ENCODE data around the gene SSNA1. TPM values are rescaled to one million over a fixed set of nuclear protein-coding genes. Genes with fewer than 3 reads are reported as not detected.

Gene SSNA1
- polyA plus RNA-seq, 1 donor from 2014 or later: 170 TPM

GRCh38 chr9:137214620-137215019 is 26.1 kb downstream of the SSNA1 start:
- Histone ChIP-seq H3K9me2 (ENCODE audit: insufficient read depth, low read length) (no peaks in the 10 kb centered on the region), H3K79me2 (replicated peaks; ENCODE audit: insufficient read depth, low read length) (no peaks in the 10 kb centered on the region), H3K36me3 (ENCODE audit: insufficient read depth, low read length) (no peaks in the 10 kb centered on the region), H3K27me3 (ENCODE audit: insufficient read depth, low read depth, low read length) (no peaks in the 10 kb centered on the region), H3K9me3 (ENCODE audit: low read length) (no peaks in the 10 kb centered on the region), H2AFZ (ENCODE audit: low read depth, low read length) (no peak overlapping the region), H3K4me3 (ENCODE audit: low read length) (no peak overlapping the region), H3K27ac (ENCODE audit: low read length) (no peak overlapping the region), H3F3A (ENCODE audit: insufficient read depth, low read length, poor library complexity, severe bottlenecking) (no peaks in the 10 kb centered on the region), H3K9ac (ENCODE audit: low read length) (no peak overlapping the region), H3K4me2 (ENCODE audit: low read length) (no peak overlapping the region), H4K20me1 (ENCODE audit: insufficient read depth) (no peaks in the 10 kb centered on the region)
- TF ChIP-seq POLR2AphosphoS5 (IDR thresholded peaks at IDR 0.05): no peak
- TF ChIP-seq EP300 (conservative IDR thresholded peaks at IDR 0.05; ENCODE audit: poor library complexity, severe bottlenecking): no peak

GRCh38 chr9:137215196-137215986 is 26.9 kb downstream of the SSNA1 start:
- Histone ChIP-seq H3K36me3 (ENCODE audit: insufficient read depth, low read length) (no peaks in the 10 kb centered on the region), H4K20me1 (ENCODE audit: insufficient read depth) (no peaks in the 10 kb centered on the region), H3K79me2 (replicated peaks; ENCODE audit: insufficient read depth, low read length) (no peaks in the 10 kb centered on the region), H3K4me2 (ENCODE audit: low read length) (no peak overlapping the region), H3K9ac (ENCODE audit: low read length) (no peak overlapping the region), H3F3A (ENCODE audit: insufficient read depth, low read length, poor library complexity, severe bottlenecking) (no peaks in the 10 kb centered on the region), H3K9me3 (ENCODE audit: low read length) (no peaks in the 10 kb centered on the region), H3K4me3 (ENCODE audit: low read length) (no peak overlapping the region), H3K27me3 (ENCODE audit: insufficient read depth, low read depth, low read length) (no peaks in the 10 kb centered on the region), H3K9me2 (ENCODE audit: insufficient read depth, low read length) (no peaks in the 10 kb centered on the region), H2AFZ (ENCODE audit: low read depth, low read length) (no peak overlapping the region), H3K27ac (ENCODE audit: low read length) (no peak overlapping the region)
- TF ChIP-seq EZH2 (IDR thresholded peaks at IDR 0.05; ENCODE audit: borderline replicate concordance, insufficient read depth, low read length, poor library complexity, severe bottlenecking) (no peak), EP300 (conservative IDR thresholded peaks at IDR 0.05; ENCODE audit: poor library complexity, severe bottlenecking) (no peak), TAF1 (IDR thresholded peaks at IDR 0.05; ENCODE audit: low read depth) (no peak), REST (IDR thresholded peaks at IDR 0.05; ENCODE audit: borderline replicate concordance) (no peak), SMC3 (conservative IDR thresholded peaks at IDR 0.05; ENCODE audit: poor library complexity) (no peak), POLR2AphosphoS5 (IDR thresholded peaks at IDR 0.05) (no peak), CTCF (IDR thresholded peaks at IDR 0.05; ENCODE audit: poor library complexity, severe bottlenecking) (no peak), RAD21 (conservative IDR thresholded peaks at IDR 0.05) (no peak), MXI1 (conservative IDR thresholded peaks at IDR 0.05; ENCODE audit: poor library complexity, severe bottlenecking) (no peak)

All from neural cell (in vitro differentiated cells).